Measurements from ENCODE around the gene ZNF780A.

GRCh38 chr19:40084948-40085347 lies 5.8 kb downstream of the ZNF780A start:
- no peak for TF ChIP-seq EZH2phosphoT487 (IDR thresholded peaks at IDR 0.05; ENCODE audit: borderline replicate concordance, low read depth, low read length)
- TF ChIP-seq, protein P1, sequence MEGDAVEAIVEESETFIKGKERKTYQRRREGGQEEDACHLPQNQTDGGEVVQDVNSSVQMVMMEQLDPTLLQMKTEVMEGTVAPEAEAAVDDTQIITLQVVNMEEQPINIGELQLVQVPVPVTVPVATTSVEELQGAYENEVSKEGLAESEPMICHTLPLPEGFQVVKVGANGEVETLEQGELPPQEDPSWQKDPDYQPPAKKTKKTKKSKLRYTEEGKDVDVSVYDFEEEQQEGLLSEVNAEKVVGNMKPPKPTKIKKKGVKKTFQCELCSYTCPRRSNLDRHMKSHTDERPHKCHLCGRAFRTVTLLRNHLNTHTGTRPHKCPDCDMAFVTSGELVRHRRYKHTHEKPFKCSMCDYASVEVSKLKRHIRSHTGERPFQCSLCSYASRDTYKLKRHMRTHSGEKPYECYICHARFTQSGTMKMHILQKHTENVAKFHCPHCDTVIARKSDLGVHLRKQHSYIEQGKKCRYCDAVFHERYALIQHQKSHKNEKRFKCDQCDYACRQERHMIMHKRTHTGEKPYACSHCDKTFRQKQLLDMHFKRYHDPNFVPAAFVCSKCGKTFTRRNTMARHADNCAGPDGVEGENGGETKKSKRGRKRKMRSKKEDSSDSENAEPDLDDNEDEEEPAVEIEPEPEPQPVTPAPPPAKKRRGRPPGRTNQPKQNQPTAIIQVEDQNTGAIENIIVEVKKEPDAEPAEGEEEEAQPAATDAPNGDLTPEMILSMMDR (conservative IDR thresholded peaks at IDR 0.05; ENCODE audit: low read length), result no peak
